Endothelial cell of umbilical vein (primary cell): ENCODE data around the gene SPPL3. TPM values are rescaled to one million over a fixed set of nuclear protein-coding genes. Genes with fewer than 3 reads are reported as not detected.

Experiments
- BruUV-seq: library from RNA; stranded (reverse); fragments of 400-500 nt; replicated peaks from 2 replicates; lab custom pipeline; 2021; lab: Mats Ljungman, UMichigan
- CTCF ChIA-PET: fragments of 300-600, 350-600 bp; sonication (Branson Sonifier 250); formaldehyde crosslinking; loops from one replicate; lab custom pipeline; 2021; ENCODE audit warnings: antibody characterized with exemption, inconsistent platforms; lab: Charles Lee
- POLR2A ChIA-PET: fragments of 300-600, 350-600 bp; sonication (Branson Sonifier 250); formaldehyde crosslinking; loops from one replicate; lab custom pipeline; 2021; ENCODE audit warnings: antibody characterized with exemption, inconsistent platforms; lab: Charles Lee
- DNase-seq: peaks from one replicate; pipeline ENCODE4 v3.0.0-alpha.2; 2011; ENCODE audit warnings: low read depth, low spot score
- FAIRE-seq: peaks from 2 replicates; lab custom pipeline; 2011; peaks lifted over from hg19 to GRCh38; lab: Jason Lieb, UNC
- H2AFZ ChIP-seq: 2 replicates; pipeline ENCODE4 v1.6.0; 2012; ENCODE audit warnings: low read depth, low read length, control low read depth, inconsistent platforms
- H3K27ac ChIP-seq: 2 replicates; pipeline ENCODE4 v1.5.1; 2011; ENCODE audit warnings: low read depth, mild to moderate bottlenecking, control low read depth, low read length, moderate library complexity; ENCODE audit not compliant: insufficient read depth
- H3K27me3 ChIP-seq, 2 experiments: 2 replicates each; pipeline versions ENCODE4 v1.6.0 to v1.6.1; 2011; ENCODE audit warnings: low read length in 2 of 2, mixed read lengths in 1 of 2; ENCODE audit not compliant: control insufficient read depth in 2 of 2, insufficient read depth in 2 of 2
- H3K36me3 ChIP-seq, 2 experiments: 2 replicates in 1 of 2; 3 replicates in 1 of 2; pipeline ENCODE4 v1.5.1; 2011; ENCODE audit warnings: low read length in 2 of 2, mild to moderate bottlenecking in 1 of 2, moderate library complexity in 1 of 2; ENCODE audit not compliant: control insufficient read depth in 2 of 2, insufficient read depth in 2 of 2; ENCODE audit errors: extremely low read depth in 1 of 2
- H3K4me1 ChIP-seq: 3 replicates; pipeline ENCODE4 v1.5.1; 2011; ENCODE audit warnings: mild to moderate bottlenecking, low read length; ENCODE audit not compliant: control insufficient read depth, insufficient read depth; ENCODE audit errors: extremely low read depth
- H3K4me2 ChIP-seq: 2 replicates; pipeline ENCODE4 v1.6.1; 2011; ENCODE audit warnings: low read length, control low read depth, mixed read lengths; ENCODE audit not compliant: insufficient read depth
- H3K4me3 ChIP-seq, 3 experiments: fragments of 200-600 bp in 1 of 3; sonication (generic), shearing (Covaris generic) in 1 of 3; replicated peaks in 1 of 3; 2 replicates each; pipeline ENCODE4 v1.5.1; 2011 to 2016; ENCODE audit warnings: control low read depth in 3 of 3, low read length in 3 of 3, mild to moderate bottlenecking in 2 of 3, inconsistent platforms in 1 of 3, low read depth in 1 of 3, moderate library complexity in 1 of 3; ENCODE audit not compliant: insufficient read depth in 1 of 3
- H3K79me2 ChIP-seq: 2 replicates; pipeline ENCODE4 v1.6.0; 2012; ENCODE audit warnings: low read length, inconsistent platforms; ENCODE audit not compliant: control insufficient read depth, insufficient read depth
- H3K9ac ChIP-seq: replicated peaks from 2 replicates; pipeline ENCODE3; 2011; ENCODE audit warnings: low read length, control low read depth; ENCODE audit not compliant: insufficient read depth; ENCODE audit errors: extremely low read depth
- H3K9me1 ChIP-seq: replicated peaks from 3 replicates; pipeline ENCODE4 v1.6.0; 2011; ENCODE audit warnings: mild to moderate bottlenecking, low read length; ENCODE audit not compliant: control insufficient read depth, insufficient read depth; ENCODE audit errors: extremely low read depth
- H3K9me3 ChIP-seq: replicated peaks from 2 replicates; pipeline ENCODE4 v1.5.1; 2012; ENCODE audit warnings: low read length, inconsistent platforms; ENCODE audit not compliant: control insufficient read depth, insufficient read depth
- H4K20me1 ChIP-seq: replicated peaks from 2 replicates; pipeline ENCODE3; 2011; ENCODE audit warnings: mild to moderate bottlenecking, low read length; ENCODE audit not compliant: control insufficient read depth, insufficient read depth; ENCODE audit errors: extremely low read depth
- EZH2 ChIP-seq: IDR thresholded peaks from 2 replicates; pipeline ENCODE4 v1.6.1; 2012; ENCODE audit warnings: borderline replicate concordance, low read depth, mild to moderate bottlenecking, moderate library complexity, low read length, inconsistent platforms; ENCODE audit not compliant: severe bottlenecking
- FOS ChIP-seq: IDR thresholded peaks from 2 replicates; pipeline ENCODE4 v1.6.1; 2011; ENCODE audit warnings: mild to moderate bottlenecking, low read length, moderate library complexity, borderline replicate concordance; ENCODE audit not compliant: insufficient read depth
- GATA2 ChIP-seq: IDR thresholded peaks from 2 replicates; pipeline ENCODE4 v1.7.0; 2011; ENCODE audit warnings: low read depth, mild to moderate bottlenecking, moderate library complexity, mixed read lengths, low read length; ENCODE audit not compliant: insufficient read length, insufficient read depth
- JUN ChIP-seq: IDR thresholded peaks from 2 replicates; pipeline ENCODE4 v1.6.1; 2011; ENCODE audit warnings: borderline replicate concordance, low read depth; ENCODE audit not compliant: insufficient read length, insufficient read depth
- MYC ChIP-seq: IDR thresholded peaks from one replicate; pipeline ENCODE4 v1.6.1; 2011; ENCODE audit warnings: mild to moderate bottlenecking, low read depth, low read length
- POLR2AphosphoS5 ChIP-seq: IDR thresholded peaks from 2 replicates; pipeline ENCODE4 v1.6.1; 2012; ENCODE audit warnings: low read depth, mild to moderate bottlenecking, control low read depth, low read length, moderate library complexity; ENCODE audit not compliant: insufficient read depth
- dilution Hi-C: fragments of 300-500 bp; cut with MboI; formaldehyde crosslinking; loops from one replicate; pipeline ENCODE4 v1.15.0; 2019; ENCODE audit warnings: low sequenced_read_pairs; ENCODE audit not compliant: extremely low pct_ligation_motif_present
- intact Hi-C: fragments of 100-400 bp; cut with micrococcal nuclease; formaldehyde crosslinking; loops from one replicate; pipeline ENCODE4 v1.10.0; 2022
- polyA plus RNA-seq, 4 experiments: library from polyadenylated mRNA; depleted of rRNA in 3 of 4; stranded (reverse) in 3 of 4; unstranded in 1 of 4; fragments of >200 nt; gene quantifications; 2 replicates each; pipeline versions ENCODE4 v1.2.1 to v1.2.3, GENCODE V29; 2011 to 2012; ENCODE audit warnings: missing spikeins in 1 of 4
- total RNA-seq: library from RNA; stranded (reverse); gene quantifications from 2 replicates; pipeline ENCODE4 v1.2.3, GENCODE V29; 2021
- TF ChIP-seq, protein P1 (sequence below): IDR thresholded peaks from 2 replicates; pipeline ENCODE4 v1.6.1; 2011; ENCODE audit not compliant: insufficient read depth, insufficient read length
- TF ChIP-seq, protein P2 (sequence below), 2 donors: IDR thresholded peaks; 1 replicate in 1 of 2; 2 replicates in 1 of 2; pipeline ENCODE4 v1.5.1; 2011; ENCODE audit warnings: low read length in 2 of 2, mild to moderate bottlenecking in 2 of 2, moderate library complexity in 2 of 2, control low read depth in 1 of 2, inconsistent platforms in 1 of 2, low read depth in 1 of 2; ENCODE audit not compliant: insufficient read depth in 1 of 2; ENCODE audit errors: extremely low read depth in 1 of 2

SPPL3 gene
- total and polyA plus RNA-seq, 2 donors (not counting 3 experiments of a cell fraction or from before 2014, with no cell fraction given), result 30.6 to 53.0 TPM

DNA sequence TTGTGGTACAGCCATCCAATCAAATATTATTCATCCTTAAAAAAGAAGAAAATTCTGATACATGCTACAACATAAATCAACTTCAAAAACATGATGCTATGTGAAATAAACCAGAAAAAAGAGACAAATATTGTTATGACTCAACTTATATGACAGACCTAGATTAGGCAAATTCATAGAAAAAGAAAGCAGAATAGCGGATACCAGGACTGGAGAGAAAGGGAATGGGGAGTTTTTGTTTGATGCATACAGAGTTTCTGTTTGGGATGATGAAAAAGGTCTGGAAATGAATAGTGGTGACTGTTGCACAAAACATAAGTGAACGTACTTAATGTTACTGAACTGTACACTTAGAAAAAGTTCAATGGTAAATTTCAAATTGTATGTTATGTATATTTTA lies 82.3 kb downstream of the SPPL3 start:
- Histone ChIP-seq H4K20me1 (peaks cover 9% of the 10 kb centered on the region), H3K36me3 (no peaks in the 10 kb centered on the region), H2AFZ (no peak overlapping the region), H3K4me1 (no peaks in the 10 kb centered on the region), H3K9me1 (no peaks in the 10 kb centered on the region), H3K9me3 (no peaks in the 10 kb centered on the region), H3K9ac (no peak overlapping the region), H3K27ac (no peak overlapping the region), H3K4me3 (no peak overlapping the region), H3K4me2 (no peak overlapping the region), H3K79me2 (peaks cover 3% of the 10 kb centered on the region), H3K27me3 (no peaks in the 10 kb centered on the region)
- DNase-seq, result no peak
- FAIRE-seq, result no peak
- POLR2A ChIA-PET, result no interaction called here
- dilution Hi-C loops, result no loop called here
- intact Hi-C loops, result no loop called here
- BruUV-seq, result no TSS peak
- CTCF ChIA-PET, result no interaction called here
- TF ChIP-seq, protein P1, sequence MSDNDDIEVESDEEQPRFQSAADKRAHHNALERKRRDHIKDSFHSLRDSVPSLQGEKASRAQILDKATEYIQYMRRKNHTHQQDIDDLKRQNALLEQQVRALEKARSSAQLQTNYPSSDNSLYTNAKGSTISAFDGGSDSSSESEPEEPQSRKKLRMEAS, result no peak
- TF ChIP-seq MYC (no peak), JUN (no peak), EZH2 (no peak), GATA2 (no peak), FOS (no peak), POLR2AphosphoS5 (no peak)
- TF ChIP-seq, protein P2, sequence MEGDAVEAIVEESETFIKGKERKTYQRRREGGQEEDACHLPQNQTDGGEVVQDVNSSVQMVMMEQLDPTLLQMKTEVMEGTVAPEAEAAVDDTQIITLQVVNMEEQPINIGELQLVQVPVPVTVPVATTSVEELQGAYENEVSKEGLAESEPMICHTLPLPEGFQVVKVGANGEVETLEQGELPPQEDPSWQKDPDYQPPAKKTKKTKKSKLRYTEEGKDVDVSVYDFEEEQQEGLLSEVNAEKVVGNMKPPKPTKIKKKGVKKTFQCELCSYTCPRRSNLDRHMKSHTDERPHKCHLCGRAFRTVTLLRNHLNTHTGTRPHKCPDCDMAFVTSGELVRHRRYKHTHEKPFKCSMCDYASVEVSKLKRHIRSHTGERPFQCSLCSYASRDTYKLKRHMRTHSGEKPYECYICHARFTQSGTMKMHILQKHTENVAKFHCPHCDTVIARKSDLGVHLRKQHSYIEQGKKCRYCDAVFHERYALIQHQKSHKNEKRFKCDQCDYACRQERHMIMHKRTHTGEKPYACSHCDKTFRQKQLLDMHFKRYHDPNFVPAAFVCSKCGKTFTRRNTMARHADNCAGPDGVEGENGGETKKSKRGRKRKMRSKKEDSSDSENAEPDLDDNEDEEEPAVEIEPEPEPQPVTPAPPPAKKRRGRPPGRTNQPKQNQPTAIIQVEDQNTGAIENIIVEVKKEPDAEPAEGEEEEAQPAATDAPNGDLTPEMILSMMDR (IDR thresholded peaks at IDR 0.05; ENCODE audit: extremely low read depth in 1 of 2, insufficient read depth in 1 of 2, low read depth in 1 of 2, low read length in 2 of 2), result no peak
